GM23338 (cell line): ENCODE measurements around the gene CXCR1. TPM values are rescaled to one million over a fixed set of nuclear protein-coding genes. Genes with fewer than 3 reads are reported as not detected.

Source experiments
- ATAC-seq: fragments of 200-7000 bp; cut with Tn5 transposase; 3 replicates; pipeline ENCODE4 v1.9.1; 2020
- DNase-seq: peaks from one replicate; pipeline ENCODE4 v3.0.0-alpha.2; 2015; ENCODE audit warnings: low spot score
- H2AFZ ChIP-seq: fragments of 200-600 bp; sonication (generic); 2 replicates; pipeline ENCODE4 v1.8.0; 2016; ENCODE audit warnings: antibody characterized with exemption, mild to moderate bottlenecking, moderate library complexity
- H3F3A ChIP-seq: fragments of 200-600 bp; sonication (generic); replicated peaks from 2 replicates; pipeline ENCODE4 v1.8.0; 2017; ENCODE audit warnings: antibody characterized with exemption, mixed run types, low read depth
- H3K27ac ChIP-seq: fragments of 200-600 bp; sonication (generic); 2 replicates; pipeline ENCODE4 v1.6.1; 2016; ENCODE audit warnings: low read depth
- H3K27me3 ChIP-seq: fragments of 200-600 bp; sonication (generic); 2 replicates; pipeline ENCODE4 v1.8.0; 2016; ENCODE audit warnings: mild to moderate bottlenecking, mixed run types, moderate library complexity; ENCODE audit not compliant: insufficient read depth
- H3K36me3 ChIP-seq: fragments of 200-600 bp; sonication (generic); 2 replicates; pipeline ENCODE4 v1.8.0; 2016; ENCODE audit warnings: mild to moderate bottlenecking; ENCODE audit not compliant: insufficient read depth
- H3K4me1 ChIP-seq: fragments of 200-600 bp; sonication (generic); 2 replicates; pipeline ENCODE4 v1.8.0; 2016; ENCODE audit warnings: mild to moderate bottlenecking, moderate library complexity; ENCODE audit not compliant: insufficient read depth
- H3K4me2 ChIP-seq: fragments of 200-600 bp; sonication (generic); 2 replicates; pipeline ENCODE4 v1.7.1; 2017; ENCODE audit warnings: mixed run types
- H3K4me3 ChIP-seq: fragments of 200-600 bp; sonication (generic); 2 replicates; pipeline ENCODE4 v1.6.1; 2016; ENCODE audit warnings: mixed run types
- H3K79me2 ChIP-seq: fragments of 200-600 bp; sonication (generic); replicated peaks from 2 replicates; pipeline ENCODE4 v1.8.0; 2017; ENCODE audit warnings: mild to moderate bottlenecking; ENCODE audit not compliant: insufficient read depth
- H3K9me2 ChIP-seq: fragments of 200-600 bp; sonication (generic); 2 replicates; pipeline ENCODE4 v1.8.0; 2017; ENCODE audit not compliant: insufficient read depth
- H4K20me1 ChIP-seq: fragments of 200-600 bp; sonication (generic); replicated peaks from 2 replicates; pipeline ENCODE4 v1.8.0; 2017; ENCODE audit warnings: mild to moderate bottlenecking; ENCODE audit not compliant: insufficient read depth
- H3K27ac Mint-ChIP-seq: 2 replicates; pipeline ENCODE4 v1.8.0; 2020; ENCODE audit warnings: inconsistent platforms, mild to moderate bottlenecking, moderate library complexity, mixed read lengths
- H3K27me3 Mint-ChIP-seq: 3 replicates; pipeline ENCODE4 v1.8.0; 2022; ENCODE audit warnings: low read depth, mild to moderate bottlenecking, moderate library complexity, mixed read lengths, inconsistent platforms; ENCODE audit not compliant: insufficient read depth, poor library complexity
- H3K36me3 Mint-ChIP-seq: 3 replicates; pipeline ENCODE4 v1.8.0; 2021; ENCODE audit warnings: low read depth, mild to moderate bottlenecking, inconsistent platforms, moderate library complexity, mixed read lengths
- H3K4me1 Mint-ChIP-seq: 3 replicates; pipeline ENCODE4 v1.8.0; 2020; ENCODE audit warnings: mild to moderate bottlenecking, inconsistent platforms, mixed read lengths
- H3K4me3 Mint-ChIP-seq: 3 replicates; pipeline ENCODE4 v1.8.0; 2021; ENCODE audit warnings: moderate library complexity, mild to moderate bottlenecking, inconsistent platforms, mixed read lengths
- H3K9me3 Mint-ChIP-seq: 3 replicates; pipeline ENCODE4 v1.8.0; 2020; ENCODE audit warnings: moderate library complexity, mild to moderate bottlenecking, inconsistent platforms, mixed read lengths
- CREB1 ChIP-seq: fragments of 250-450 bp; sonication (Bioruptor Pico); IDR thresholded peaks from 2 replicates; pipeline ENCODE4 v1.5.0; 2020; ENCODE audit warnings: low read depth, mild to moderate bottlenecking, moderate library complexity
- EZH2 ChIP-seq: fragments of 200-600 bp; sonication (generic); IDR thresholded peaks from one replicate; pipeline ENCODE4 v1.8.0; 2017; ENCODE audit warnings: antibody characterized with exemption, mild to moderate bottlenecking, low read depth; ENCODE audit not compliant: unreplicated experiment
- EZH2phosphoT487 ChIP-seq: fragments of 200-600 bp; sonication (generic); IDR thresholded peaks from one replicate; pipeline ENCODE4 v1.8.1; 2018; ENCODE audit warnings: antibody characterized with exemption; ENCODE audit not compliant: unreplicated experiment
- JUNB ChIP-seq: IDR thresholded peaks from one replicate; pipeline ENCODE4 v1.6.1; 2016; ENCODE audit warnings: antibody characterized with exemption; ENCODE audit not compliant: unreplicated experiment
- NANOG ChIP-seq: IDR thresholded peaks from 2 replicates; pipeline ENCODE4 v1.6.1; 2016; ENCODE audit warnings: antibody characterized with exemption, borderline replicate concordance
- POLR2AphosphoS5 ChIP-seq: IDR thresholded peaks from 2 replicates; pipeline ENCODE4 v1.6.1; 2016; ENCODE audit warnings: antibody characterized with exemption, low read depth
- STAT1 ChIP-seq: IDR thresholded peaks from one replicate; pipeline ENCODE4 v1.6.1; 2016; ENCODE audit warnings: antibody characterized with exemption; ENCODE audit not compliant: unreplicated experiment
- ZNF114 ChIP-seq: fragments of 250-450 bp; sonication (Bioruptor Pico); IDR thresholded peaks from 2 replicates; pipeline ENCODE4 v1.5.0; 2020; ENCODE audit warnings: mild to moderate bottlenecking, moderate library complexity
- ZNF331 ChIP-seq: fragments of 250-450 bp; sonication (Bioruptor Pico); IDR thresholded peaks from 2 replicates; pipeline ENCODE4 v1.5.0; 2020; ENCODE audit warnings: low read depth, mild to moderate bottlenecking, moderate library complexity
- polyA plus RNA-seq: library from polyadenylated mRNA; unstranded; fragments of >200 nt; fragmentation: Nextera tagmentation; extraction: Ambion mirVana; gene quantifications from 2 replicates; pipeline ENCODE4 v1.2.1, GENCODE V29; 2016
- total RNA-seq: library from RNA; depleted of rRNA; stranded (reverse); fragments of >200 nt; shearing (Covaris generic); gene quantifications from 2 replicates; pipeline ENCODE4 v1.2.3, GENCODE V29; 2014
- TF ChIP-seq, protein P1 (sequence below): fragments of 250-450 bp; sonication (Bioruptor Pico); IDR thresholded peaks from 2 replicates; pipeline ENCODE4 v1.5.0; 2020; ENCODE audit warnings: mild to moderate bottlenecking, moderate library complexity
- TF ChIP-seq, protein P2 (sequence below): IDR thresholded peaks from 2 replicates; pipeline ENCODE4 v1.6.1; 2016; ENCODE audit warnings: antibody characterized with exemption
- TF ChIP-seq, protein P3 (sequence below), 2 experiments: fragments of 200-600 bp in 1 of 2; sonication (generic) in 1 of 2; conservative IDR thresholded peaks; 2 replicates each; pipeline versions ENCODE4 v1.5.1 to v1.6.1; 2016 to 2017; ENCODE audit warnings: antibody characterized with exemption in 2 of 2, low read depth in 2 of 2, mild to moderate bottlenecking in 2 of 2, moderate library complexity in 1 of 2
- TF ChIP-seq, protein P4 (sequence below): IDR thresholded peaks from one replicate; pipeline ENCODE4 v1.6.1; 2018; ENCODE audit warnings: antibody characterized with exemption; ENCODE audit not compliant: unreplicated experiment

The CXCR1 gene
- total and polyA plus RNA-seq, 2 experiments from 2014 or later: not detected

DNA sequence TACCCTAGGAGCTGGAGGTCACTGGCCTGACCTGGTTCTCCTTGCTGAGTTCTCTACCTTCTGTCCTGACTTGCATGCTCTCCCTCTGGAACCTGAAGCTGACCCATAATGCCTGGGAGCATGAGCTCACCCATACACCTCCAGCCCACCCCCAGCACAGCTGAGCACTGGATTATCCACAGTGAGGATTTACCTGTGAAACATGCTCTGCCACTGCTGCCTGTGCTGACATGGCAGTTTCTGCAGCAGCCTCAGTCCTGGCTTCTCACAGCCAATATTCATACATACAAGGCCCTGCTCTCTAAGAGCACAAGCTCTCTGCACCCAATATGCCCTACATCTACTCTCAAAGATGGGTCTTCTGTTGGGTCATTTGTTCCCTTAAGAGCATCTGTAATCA, 35.9 kb downstream of the CXCR1 start (continued):
- TF ChIP-seq, protein P1, sequence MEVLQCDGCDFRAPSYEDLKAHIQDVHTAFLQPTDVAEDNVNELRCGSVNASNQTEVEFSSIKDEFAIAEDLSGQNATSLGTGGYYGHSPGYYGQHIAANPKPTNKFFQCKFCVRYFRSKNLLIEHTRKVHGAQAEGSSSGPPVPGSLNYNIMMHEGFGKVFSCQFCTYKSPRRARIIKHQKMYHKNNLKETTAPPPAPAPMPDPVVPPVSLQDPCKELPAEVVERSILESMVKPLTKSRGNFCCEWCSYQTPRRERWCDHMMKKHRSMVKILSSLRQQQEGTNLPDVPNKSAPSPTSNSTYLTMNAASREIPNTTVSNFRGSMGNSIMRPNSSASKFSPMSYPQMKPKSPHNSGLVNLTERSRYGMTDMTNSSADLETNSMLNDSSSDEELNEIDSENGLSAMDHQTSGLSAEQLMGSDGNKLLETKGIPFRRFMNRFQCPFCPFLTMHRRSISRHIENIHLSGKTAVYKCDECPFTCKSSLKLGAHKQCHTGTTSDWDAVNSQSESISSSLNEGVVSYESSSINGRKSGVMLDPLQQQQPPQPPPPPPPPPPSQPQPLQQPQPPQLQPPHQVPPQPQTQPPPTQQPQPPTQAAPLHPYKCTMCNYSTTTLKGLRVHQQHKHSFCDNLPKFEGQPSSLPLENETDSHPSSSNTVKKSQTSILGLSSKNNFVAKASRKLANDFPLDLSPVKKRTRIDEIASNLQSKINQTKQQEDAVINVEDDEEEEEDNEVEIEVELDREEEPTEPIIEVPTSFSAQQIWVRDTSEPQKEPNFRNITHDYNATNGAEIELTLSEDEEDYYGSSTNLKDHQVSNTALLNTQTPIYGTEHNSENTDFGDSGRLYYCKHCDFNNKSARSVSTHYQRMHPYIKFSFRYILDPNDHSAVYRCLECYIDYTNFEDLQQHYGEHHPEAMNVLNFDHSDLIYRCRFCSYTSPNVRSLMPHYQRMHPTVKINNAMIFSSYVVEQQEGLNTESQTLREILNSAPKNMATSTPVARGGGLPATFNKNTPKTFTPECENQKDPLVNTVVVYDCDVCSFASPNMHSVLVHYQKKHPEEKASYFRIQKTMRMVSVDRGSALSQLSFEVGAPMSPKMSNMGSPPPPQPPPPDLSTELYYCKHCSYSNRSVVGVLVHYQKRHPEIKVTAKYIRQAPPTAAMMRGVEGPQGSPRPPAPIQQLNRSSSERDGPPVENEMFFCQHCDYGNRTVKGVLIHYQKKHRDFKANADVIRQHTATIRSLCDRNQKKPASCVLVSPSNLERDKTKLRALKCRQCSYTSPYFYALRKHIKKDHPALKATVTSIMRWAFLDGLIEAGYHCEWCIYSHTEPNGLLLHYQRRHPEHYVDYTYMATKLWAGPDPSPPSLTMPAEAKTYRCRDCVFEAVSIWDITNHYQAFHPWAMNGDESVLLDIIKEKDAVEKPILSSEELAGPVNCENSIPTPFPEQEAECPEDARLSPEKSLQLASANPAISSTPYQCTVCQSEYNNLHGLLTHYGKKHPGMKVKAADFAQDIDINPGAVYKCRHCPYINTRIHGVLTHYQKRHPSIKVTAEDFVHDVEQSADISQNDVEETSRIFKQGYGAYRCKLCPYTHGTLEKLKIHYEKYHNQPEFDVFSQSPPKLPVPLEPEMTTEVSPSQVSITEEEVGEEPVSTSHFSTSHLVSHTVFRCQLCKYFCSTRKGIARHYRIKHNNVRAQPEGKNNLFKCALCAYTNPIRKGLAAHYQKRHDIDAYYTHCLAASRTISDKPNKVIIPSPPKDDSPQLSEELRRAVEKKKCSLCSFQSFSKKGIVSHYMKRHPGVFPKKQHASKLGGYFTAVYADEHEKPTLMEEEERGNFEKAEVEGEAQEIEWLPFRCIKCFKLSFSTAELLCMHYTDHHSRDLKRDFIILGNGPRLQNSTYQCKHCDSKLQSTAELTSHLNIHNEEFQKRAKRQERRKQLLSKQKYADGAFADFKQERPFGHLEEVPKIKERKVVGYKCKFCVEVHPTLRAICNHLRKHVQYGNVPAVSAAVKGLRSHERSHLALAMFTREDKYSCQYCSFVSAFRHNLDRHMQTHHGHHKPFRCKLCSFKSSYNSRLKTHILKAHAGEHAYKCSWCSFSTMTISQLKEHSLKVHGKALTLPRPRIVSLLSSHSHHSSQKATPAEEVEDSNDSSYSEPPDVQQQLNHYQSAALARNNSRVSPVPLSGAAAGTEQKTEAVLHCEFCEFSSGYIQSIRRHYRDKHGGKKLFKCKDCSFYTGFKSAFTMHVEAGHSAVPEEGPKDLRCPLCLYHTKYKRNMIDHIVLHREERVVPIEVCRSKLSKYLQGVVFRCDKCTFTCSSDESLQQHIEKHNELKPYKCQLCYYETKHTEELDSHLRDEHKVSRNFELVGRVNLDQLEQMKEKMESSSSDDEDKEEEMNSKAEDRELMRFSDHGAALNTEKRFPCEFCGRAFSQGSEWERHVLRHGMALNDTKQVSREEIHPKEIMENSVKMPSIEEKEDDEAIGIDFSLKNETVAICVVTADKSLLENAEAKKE (CRISPR knock-in tag): no peak
- no peak for TF ChIP-seq ZNF331 (CRISPR knock-in tag)

DNA sequence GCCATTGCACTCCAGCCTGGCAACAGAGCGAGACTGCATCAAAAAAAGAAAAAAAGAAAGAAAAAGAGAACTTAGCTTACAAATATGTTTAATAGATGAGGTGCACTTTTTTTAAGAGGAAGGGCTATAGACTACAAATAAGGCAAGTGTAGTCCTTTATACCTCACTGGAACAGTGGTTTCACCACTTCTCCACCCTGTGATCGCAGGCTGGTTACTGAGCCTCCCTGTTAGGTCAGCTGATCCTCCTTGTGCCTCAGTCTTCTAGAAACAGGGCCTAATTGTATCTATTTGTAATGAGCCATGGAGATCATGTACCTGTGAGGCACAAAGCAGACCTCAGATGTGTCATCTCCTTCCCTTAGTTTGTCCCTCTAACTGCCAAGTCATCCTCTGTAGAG, 36.4 kb downstream of the CXCR1 start:
- Histone ChIP-seq H4K20me1 (no peaks in the 10 kb centered on the region), H3K27me3 (no peaks in the 10 kb centered on the region), H3K4me1 (peaks cover 11% of the 10 kb centered on the region; the same call in 1 of the 2 replicates), H3F3A (no peaks in the 10 kb centered on the region; the same call in 1 of the 2 replicates), H3K4me2 (no peak overlapping the region), H2AFZ (no peak overlapping the region), H3K27ac (no peak overlapping the region), H3K36me3 (no peaks in the 10 kb centered on the region), H3K79me2 (no peaks in the 10 kb centered on the region), H3K4me3 (no peak overlapping the region), H3K9me2 (peaks cover 8% of the 10 kb centered on the region)
- Mint-ChIP-seq H3K4me3 (no peak overlapping the region; the same call in 2 of the 3 replicates), H3K27ac (no peak overlapping the region; the same call in 1 of the 2 replicates), H3K27me3 (peaks cover 6% of the 10 kb centered on the region), H3K9me3 (no peaks in the 10 kb centered on the region), H3K36me3 (no peaks in the 10 kb centered on the region), H3K4me1 (peaks cover 9% of the 10 kb centered on the region)
- no peak for DNase-seq
- no peak for ATAC-seq
- TF ChIP-seq CREB1 (no peak), NANOG (no peak), POLR2AphosphoS5 (no peak), EZH2phosphoT487 (no peak), EZH2 (no peak), JUNB (no peak), ZNF114 (CRISPR knock-in tag) (no peak), STAT1 (no peak), ZNF331 (CRISPR knock-in tag) (no peak)
- TF ChIP-seq, protein P2, sequence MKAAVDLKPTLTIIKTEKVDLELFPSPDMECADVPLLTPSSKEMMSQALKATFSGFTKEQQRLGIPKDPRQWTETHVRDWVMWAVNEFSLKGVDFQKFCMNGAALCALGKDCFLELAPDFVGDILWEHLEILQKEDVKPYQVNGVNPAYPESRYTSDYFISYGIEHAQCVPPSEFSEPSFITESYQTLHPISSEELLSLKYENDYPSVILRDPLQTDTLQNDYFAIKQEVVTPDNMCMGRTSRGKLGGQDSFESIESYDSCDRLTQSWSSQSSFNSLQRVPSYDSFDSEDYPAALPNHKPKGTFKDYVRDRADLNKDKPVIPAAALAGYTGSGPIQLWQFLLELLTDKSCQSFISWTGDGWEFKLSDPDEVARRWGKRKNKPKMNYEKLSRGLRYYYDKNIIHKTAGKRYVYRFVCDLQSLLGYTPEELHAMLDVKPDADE: no peak
- TF ChIP-seq, protein P3, sequence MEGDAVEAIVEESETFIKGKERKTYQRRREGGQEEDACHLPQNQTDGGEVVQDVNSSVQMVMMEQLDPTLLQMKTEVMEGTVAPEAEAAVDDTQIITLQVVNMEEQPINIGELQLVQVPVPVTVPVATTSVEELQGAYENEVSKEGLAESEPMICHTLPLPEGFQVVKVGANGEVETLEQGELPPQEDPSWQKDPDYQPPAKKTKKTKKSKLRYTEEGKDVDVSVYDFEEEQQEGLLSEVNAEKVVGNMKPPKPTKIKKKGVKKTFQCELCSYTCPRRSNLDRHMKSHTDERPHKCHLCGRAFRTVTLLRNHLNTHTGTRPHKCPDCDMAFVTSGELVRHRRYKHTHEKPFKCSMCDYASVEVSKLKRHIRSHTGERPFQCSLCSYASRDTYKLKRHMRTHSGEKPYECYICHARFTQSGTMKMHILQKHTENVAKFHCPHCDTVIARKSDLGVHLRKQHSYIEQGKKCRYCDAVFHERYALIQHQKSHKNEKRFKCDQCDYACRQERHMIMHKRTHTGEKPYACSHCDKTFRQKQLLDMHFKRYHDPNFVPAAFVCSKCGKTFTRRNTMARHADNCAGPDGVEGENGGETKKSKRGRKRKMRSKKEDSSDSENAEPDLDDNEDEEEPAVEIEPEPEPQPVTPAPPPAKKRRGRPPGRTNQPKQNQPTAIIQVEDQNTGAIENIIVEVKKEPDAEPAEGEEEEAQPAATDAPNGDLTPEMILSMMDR (conservative IDR thresholded peaks at IDR 0.05; ENCODE audit: low read depth in 2 of 2): no peak
- TF ChIP-seq, protein P4, sequence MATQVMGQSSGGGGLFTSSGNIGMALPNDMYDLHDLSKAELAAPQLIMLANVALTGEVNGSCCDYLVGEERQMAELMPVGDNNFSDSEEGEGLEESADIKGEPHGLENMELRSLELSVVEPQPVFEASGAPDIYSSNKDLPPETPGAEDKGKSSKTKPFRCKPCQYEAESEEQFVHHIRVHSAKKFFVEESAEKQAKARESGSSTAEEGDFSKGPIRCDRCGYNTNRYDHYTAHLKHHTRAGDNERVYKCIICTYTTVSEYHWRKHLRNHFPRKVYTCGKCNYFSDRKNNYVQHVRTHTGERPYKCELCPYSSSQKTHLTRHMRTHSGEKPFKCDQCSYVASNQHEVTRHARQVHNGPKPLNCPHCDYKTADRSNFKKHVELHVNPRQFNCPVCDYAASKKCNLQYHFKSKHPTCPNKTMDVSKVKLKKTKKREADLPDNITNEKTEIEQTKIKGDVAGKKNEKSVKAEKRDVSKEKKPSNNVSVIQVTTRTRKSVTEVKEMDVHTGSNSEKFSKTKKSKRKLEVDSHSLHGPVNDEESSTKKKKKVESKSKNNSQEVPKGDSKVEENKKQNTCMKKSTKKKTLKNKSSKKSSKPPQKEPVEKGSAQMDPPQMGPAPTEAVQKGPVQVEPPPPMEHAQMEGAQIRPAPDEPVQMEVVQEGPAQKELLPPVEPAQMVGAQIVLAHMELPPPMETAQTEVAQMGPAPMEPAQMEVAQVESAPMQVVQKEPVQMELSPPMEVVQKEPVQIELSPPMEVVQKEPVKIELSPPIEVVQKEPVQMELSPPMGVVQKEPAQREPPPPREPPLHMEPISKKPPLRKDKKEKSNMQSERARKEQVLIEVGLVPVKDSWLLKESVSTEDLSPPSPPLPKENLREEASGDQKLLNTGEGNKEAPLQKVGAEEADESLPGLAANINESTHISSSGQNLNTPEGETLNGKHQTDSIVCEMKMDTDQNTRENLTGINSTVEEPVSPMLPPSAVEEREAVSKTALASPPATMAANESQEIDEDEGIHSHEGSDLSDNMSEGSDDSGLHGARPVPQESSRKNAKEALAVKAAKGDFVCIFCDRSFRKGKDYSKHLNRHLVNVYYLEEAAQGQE: no peak
